DND-41 (cell line): Measurements from ENCODE around the gene SEPTIN11.

Experiments
- ATAC-seq: fragments of 200-7000 bp; cut with Tn5 transposase; 3 replicates; pipeline ENCODE4 v1.9.1; 2021; ENCODE audit warnings: low read depth; ENCODE audit not compliant: insufficient read depth
- DNase-seq: peaks from one replicate; pipeline ENCODE4 v3.0.0-alpha.2; 2020
- H2AFZ ChIP-seq: 2 replicates; pipeline ENCODE4 v1.6.0; 2012; ENCODE audit warnings: low read depth, low read length
- H3K27ac ChIP-seq: 2 replicates; pipeline ENCODE4 v1.5.1; 2012; ENCODE audit warnings: low read length, inconsistent platforms
- H3K27me3 ChIP-seq: fragments of 200-600 bp; sonication (generic); 2 replicates; pipeline ENCODE4 v1.6.0; 2012; ENCODE audit warnings: low read length, mild to moderate bottlenecking, inconsistent platforms; ENCODE audit not compliant: insufficient read depth, poor library complexity
- H3K36me3 ChIP-seq: 2 replicates; pipeline ENCODE4 v1.5.1; 2012; ENCODE audit warnings: low read length, inconsistent platforms; ENCODE audit not compliant: insufficient read depth
- H3K4me1 ChIP-seq: 2 replicates; pipeline ENCODE4 v1.5.1; 2012; ENCODE audit warnings: mild to moderate bottlenecking, low read length; ENCODE audit not compliant: insufficient read depth
- H3K4me2 ChIP-seq: 2 replicates; pipeline ENCODE4 v1.6.0; 2012; ENCODE audit warnings: mild to moderate bottlenecking, moderate library complexity, low read length, inconsistent platforms; ENCODE audit not compliant: insufficient read depth
- H3K4me3 ChIP-seq, 2 experiments: fragments of 200-600 bp in 1 of 2; shearing (Covaris generic) in 1 of 2; 2 replicates each; pipeline ENCODE4 v1.5.1; 2012 to 2016; ENCODE audit warnings: inconsistent platforms in 2 of 2, low read length in 2 of 2, mild to moderate bottlenecking in 2 of 2, low read depth in 1 of 2, moderate library complexity in 1 of 2
- H3K79me2 ChIP-seq: 2 replicates; pipeline ENCODE4 v1.6.0; 2012; ENCODE audit warnings: low read length, inconsistent platforms; ENCODE audit not compliant: insufficient read depth
- H3K9ac ChIP-seq: 2 replicates; pipeline ENCODE4 v1.6.0; 2012; ENCODE audit warnings: low read depth, mild to moderate bottlenecking, inconsistent platforms, low read length, moderate library complexity
- H3K9me3 ChIP-seq: 2 replicates; pipeline ENCODE4 v1.5.1; 2012; ENCODE audit warnings: low read length, moderate library complexity, mild to moderate bottlenecking, inconsistent platforms; ENCODE audit not compliant: insufficient read depth, severe bottlenecking
- H4K20me1 ChIP-seq: 2 replicates; pipeline ENCODE4 v1.6.0; 2012; ENCODE audit warnings: low read length; ENCODE audit not compliant: insufficient read depth
- EZH2 ChIP-seq: IDR thresholded peaks from 3 replicates; pipeline ENCODE4 v1.6.1; 2012; ENCODE audit warnings: borderline replicate concordance, low read depth, mild to moderate bottlenecking, moderate library complexity, low read length, inconsistent platforms; ENCODE audit not compliant: severe bottlenecking
- TF ChIP-seq, protein P1 (sequence below): IDR thresholded peaks from 2 replicates; pipeline ENCODE4 v1.5.1; 2012; ENCODE audit warnings: borderline replicate concordance, low read length, moderate library complexity, mild to moderate bottlenecking; ENCODE audit not compliant: poor library complexity, severe bottlenecking; ENCODE audit errors: extremely low read depth

SEPTIN11 gene

DNA sequence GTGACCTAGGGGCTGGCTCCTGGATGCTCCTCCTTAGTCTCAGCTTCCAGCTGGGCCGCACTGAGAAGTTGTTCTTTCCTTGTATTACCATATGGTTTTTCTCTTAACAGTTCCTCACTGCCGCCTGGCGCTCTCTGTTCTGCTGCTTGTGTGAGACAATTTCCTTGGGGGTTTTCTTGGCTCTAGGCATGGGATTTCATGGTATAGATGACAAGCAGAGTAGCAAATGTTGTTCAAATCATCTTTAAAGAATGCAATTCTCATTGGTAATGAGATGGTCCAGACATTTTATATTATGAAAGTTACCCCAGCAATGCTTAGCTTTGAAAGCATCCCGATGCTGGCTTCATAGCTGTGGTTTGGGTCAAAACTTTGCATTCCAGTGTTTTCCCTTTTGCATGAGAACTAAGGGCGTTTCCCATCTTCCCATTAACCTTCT is 37.6 kb downstream of the SEPTIN11 start:
- H3K27me3 ChIP-seq: peaks cover 18% of the 10 kb centered on the region
- DNase-seq (no peak), ATAC-seq (no peak)
- H3K4me1 ChIP-seq: peaks cover 26% of the 10 kb centered on the region
- H3K79me2 ChIP-seq: no peaks in the 10 kb centered on the region
- H2AFZ ChIP-seq: no peak overlapping the region
- no peak overlapping the region for H3K4me2 ChIP-seq
- no peaks in the 10 kb centered on the region for H3K36me3 ChIP-seq
- no peak overlapping the region for H3K9ac ChIP-seq
- TF ChIP-seq EZH2: no peak
- TF ChIP-seq, protein P1, sequence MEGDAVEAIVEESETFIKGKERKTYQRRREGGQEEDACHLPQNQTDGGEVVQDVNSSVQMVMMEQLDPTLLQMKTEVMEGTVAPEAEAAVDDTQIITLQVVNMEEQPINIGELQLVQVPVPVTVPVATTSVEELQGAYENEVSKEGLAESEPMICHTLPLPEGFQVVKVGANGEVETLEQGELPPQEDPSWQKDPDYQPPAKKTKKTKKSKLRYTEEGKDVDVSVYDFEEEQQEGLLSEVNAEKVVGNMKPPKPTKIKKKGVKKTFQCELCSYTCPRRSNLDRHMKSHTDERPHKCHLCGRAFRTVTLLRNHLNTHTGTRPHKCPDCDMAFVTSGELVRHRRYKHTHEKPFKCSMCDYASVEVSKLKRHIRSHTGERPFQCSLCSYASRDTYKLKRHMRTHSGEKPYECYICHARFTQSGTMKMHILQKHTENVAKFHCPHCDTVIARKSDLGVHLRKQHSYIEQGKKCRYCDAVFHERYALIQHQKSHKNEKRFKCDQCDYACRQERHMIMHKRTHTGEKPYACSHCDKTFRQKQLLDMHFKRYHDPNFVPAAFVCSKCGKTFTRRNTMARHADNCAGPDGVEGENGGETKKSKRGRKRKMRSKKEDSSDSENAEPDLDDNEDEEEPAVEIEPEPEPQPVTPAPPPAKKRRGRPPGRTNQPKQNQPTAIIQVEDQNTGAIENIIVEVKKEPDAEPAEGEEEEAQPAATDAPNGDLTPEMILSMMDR: no peak
- H3K4me3 ChIP-seq: no peak overlapping the region
- no peak overlapping the region for H3K27ac ChIP-seq
- H3K9me3 ChIP-seq: no peaks in the 10 kb centered on the region
- no peaks in the 10 kb centered on the region for H4K20me1 ChIP-seq

DNA sequence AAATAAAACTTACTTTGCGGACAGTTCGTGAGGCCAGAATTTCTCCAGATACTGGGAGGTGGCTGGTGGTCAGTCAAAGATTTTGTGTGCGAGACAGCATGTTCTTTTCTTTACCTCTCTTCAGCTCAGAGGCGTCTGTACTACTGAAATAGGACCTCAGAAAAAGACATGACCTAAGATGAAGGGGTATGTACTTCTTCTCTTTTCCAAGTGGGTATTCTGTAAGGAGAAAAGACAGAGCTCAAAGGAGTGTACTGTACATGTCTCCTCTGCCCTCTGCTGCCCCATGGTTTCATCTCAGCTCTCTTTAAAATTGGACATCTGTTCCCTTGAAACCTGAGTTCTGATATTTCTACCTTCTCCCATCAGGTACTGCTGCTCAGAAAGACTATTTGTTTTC is 38.1 kb downstream of the SEPTIN11 start:
- Histone ChIP-seq H3K9ac (no peak overlapping the region), H3K4me1 (peaks cover 22% of the 10 kb centered on the region), H4K20me1 (no peaks in the 10 kb centered on the region), H3K27ac (no peak overlapping the region), H3K4me3 (no peak overlapping the region), H3K36me3 (no peaks in the 10 kb centered on the region), H3K27me3 (peaks cover 18% of the 10 kb centered on the region), H2AFZ (no peak overlapping the region), H3K9me3 (no peaks in the 10 kb centered on the region), H3K79me2 (no peaks in the 10 kb centered on the region), H3K4me2 (no peak overlapping the region)
- DNase-seq: no peak
- no peak for ATAC-seq
- no peak for TF ChIP-seq EZH2
- TF ChIP-seq, protein P1: no peak

DNA sequence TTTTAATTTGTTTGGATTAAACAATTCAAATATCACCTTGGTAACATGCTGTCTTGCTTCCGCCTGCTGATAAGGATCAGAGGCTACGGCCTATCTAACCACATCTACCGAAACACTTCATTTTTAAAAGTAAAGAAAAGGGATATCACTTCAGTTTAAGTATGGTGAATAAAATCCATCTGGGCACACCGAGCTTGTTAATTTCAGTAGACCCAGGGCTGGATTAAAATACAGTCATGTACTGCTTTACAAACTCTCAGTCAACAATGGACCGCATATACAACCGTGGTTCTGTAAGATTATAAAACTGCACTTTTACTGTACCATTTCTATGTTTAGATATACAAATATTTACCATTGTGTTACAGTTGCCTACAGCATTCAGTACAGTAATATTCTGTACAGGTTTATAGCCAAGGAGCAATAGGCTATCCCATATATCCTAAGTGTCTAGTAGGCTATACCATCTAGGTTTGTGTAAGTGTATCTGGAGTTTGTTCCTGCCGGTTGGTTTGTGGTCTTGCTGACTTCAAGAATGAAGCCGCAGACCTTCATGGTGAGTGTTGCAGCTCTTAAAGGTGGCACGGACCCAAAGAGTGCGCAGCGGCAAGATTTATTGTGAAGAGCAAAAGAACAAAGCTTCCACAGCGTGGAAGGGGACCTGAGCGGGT is 40.0 kb downstream of the SEPTIN11 start:
- Histone ChIP-seq H3K9me3 (peaks cover 2% of the 10 kb centered on the region), H3K4me1 (peaks cover 16% of the 10 kb centered on the region), H4K20me1 (no peaks in the 10 kb centered on the region), H3K27ac (no peak overlapping the region), H3K9ac (no peak overlapping the region), H3K79me2 (no peaks in the 10 kb centered on the region), H3K4me3 (no peak overlapping the region), H3K4me2 (peak overlapping the region; percentile 10; the same call in 1 of the 2 replicates), H3K36me3 (no peaks in the 10 kb centered on the region), H3K27me3 (peaks cover 18% of the 10 kb centered on the region), H2AFZ (no peak overlapping the region)
- ATAC-seq (peak; percentile 90), DNase-seq (peak; percentile 70)
- TF ChIP-seq, protein P1: no peak
- TF ChIP-seq EZH2: no peak
